GM21717 (cell line): ENCODE data around the gene CGNL1.

Source experiments
- ATAC-seq: cut with Tn5 transposase; IDR thresholded peaks from one replicate; pipeline ENCODE4 v1.9.1; 2021; ENCODE audit warnings: mild to moderate bottlenecking, moderate library complexity; ENCODE audit not compliant: unreplicated experiment

CGNL1 gene

GRCh38 chr15:57419335-57419734 lies 43.0 kb downstream of the CGNL1 start:
- no peak for ATAC-seq

DNA sequence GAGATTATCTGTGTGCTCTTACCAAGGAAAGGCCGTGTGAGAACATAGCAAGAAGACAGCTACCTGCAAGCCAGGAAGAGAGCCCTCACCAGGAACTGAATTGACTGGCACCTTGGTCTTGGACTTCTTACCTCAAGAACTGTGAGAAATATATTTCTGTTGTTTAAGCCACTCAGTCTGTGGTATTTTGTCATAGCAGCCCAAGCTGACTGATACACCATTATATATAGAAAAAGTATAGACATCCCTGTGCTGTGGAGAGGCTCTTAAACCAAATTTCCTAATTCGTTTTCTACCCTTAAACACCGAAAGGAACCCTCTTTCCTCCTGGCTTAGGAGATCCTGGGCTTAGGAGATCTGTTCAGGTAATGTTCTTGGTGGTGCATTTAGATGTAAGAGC lies 44.8 kb downstream of the CGNL1 start:
- ATAC-seq: no peak

DNA sequence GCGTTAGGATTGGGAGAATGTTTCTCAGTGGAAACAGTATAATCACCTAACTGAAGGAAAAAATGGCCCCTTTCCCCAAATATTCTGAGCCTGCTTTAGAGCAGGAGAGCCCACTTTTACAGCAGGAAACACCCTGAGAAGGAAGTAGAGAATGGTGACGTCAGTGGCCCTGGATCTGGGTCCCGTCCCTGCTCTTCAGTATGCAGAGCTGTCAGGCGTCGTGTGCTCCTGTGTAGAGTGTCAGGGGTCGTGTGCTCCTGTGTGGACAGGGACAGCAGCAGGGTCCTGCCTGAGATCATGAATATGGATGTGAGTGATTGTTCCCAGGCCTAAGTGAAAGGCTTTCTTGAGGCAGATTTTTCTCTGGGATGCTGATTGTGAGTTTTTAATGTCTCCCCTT lies 45.2 kb downstream of the CGNL1 start:
- ATAC-seq: no peak

DNA sequence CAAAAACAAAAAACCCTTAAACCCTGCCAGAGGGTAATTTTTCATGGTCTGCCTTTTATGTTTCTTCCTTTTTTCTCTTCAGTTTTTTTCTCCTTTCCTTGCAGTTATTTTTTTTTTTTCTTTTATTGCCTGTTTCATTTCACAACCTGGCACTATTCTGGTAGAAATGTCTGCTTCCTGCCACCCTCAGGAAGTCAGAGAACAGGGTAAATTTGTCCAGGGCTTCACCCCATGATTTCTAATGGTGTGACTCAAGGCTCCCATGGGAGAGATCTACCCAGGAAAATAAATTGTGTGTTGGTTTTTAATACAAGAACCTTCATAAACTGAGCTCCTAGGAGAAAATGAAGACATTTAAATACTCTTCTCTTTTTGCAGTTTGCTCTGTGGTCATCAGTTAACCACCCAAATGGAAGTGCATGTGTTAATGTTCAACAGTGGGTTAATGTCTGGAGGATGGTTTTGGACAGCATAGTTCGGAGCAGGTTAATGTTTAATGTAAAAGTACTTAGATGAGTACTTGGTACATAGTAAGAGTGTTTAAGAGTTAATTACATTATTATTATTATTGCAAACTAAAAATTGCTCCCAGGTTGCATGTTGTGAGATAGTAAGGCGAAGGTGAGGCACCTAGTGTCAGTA lies 45.9 kb downstream of the CGNL1 start:
- ATAC-seq: no peak

- no peak for ATAC-seq
Measured at GRCh38 chr15:57423599-57424140, 47.4 kb downstream of the CGNL1 start.

DNA sequence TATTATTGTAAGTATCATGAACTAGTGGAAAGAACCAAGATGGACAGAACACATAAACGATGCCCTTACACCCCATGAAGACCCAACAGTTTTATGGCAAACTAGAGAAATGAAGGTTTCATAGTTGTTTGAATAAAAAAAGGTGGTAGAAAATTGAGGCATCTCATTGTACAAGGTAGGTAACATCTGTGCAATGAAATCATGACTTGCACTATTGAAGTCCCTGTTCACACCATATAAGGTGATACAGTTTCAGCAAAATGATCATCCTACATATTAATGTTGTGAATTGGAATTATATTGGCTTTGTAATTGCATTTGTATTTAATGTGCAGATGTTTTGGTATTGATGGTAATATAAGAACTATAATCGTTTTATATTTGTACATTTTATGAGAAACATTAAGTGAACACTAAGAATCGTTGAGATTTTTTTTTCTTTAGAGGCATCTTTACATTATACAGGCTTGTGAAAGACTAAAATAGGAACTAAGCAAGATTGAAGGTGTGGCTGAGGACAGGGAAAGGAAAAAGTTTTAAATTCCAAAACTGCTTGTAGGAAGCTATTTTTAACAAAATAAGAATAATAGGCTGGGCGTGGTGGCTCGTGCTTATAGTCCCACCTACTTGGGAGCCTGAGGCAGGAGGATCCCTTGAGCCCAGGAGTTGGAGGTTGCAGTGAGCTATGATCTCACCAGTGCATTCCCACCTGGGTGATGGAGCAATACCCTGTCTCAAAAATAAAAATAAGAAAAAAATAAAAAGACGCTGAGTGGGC lies 48.5 kb downstream of the CGNL1 start:
- no peak for ATAC-seq

DNA sequence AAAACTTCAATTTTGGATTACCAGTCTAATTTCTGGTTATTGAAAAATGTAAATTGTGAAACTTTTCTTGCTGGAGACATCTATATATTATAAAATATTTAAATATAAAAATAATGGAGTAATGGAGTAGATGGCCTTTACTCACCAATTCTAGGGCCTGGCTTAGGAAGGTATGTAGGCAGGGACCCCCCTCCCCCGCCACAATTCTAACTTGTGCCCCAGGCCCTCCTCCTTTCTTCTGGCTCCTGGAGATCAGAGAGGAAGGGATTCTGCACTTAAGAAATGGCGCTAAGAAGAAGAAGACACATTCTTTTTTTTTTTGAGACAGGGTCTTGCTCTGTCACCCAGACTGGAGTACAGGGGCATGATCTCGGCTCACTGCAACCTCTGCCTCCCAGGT lies 49.5 kb downstream of the CGNL1 start:
- no peak for ATAC-seq

GRCh38 chr15:57427367-57427821 lies 51.1 kb downstream of the CGNL1 start:
- ATAC-seq: no peak

DNA sequence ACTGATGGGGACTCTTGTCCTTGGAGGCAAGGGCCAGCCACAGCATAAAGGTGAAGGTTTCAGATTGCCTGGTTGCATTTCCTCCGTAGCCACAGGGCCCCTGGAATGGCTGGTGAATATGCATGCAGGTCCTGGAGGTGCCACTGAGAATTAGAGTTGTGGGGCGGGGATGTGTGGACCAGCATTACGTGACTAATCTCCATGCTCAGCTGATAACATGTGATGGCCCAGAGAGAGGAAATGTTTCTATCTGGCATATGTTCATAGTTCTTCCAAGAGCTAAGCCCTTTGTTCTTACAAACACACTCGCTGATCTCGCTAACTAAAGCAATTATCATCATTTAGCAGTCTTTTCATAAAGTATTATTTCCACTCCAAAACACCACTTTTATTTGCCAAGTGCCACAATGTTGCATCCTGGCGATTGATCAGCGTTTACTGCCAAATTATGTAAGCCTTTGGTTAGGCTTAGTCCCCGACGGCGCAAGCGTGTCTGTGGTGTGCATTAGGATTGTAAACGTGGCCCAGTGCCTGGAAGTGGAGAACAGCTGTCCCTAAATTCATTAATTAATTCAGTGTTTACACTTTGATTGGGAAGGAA lies 55.9 kb downstream of the CGNL1 start:
- no peak for ATAC-seq

- no peak for ATAC-seq
Measured at GRCh38 chr15:57436166-57436565, 59.9 kb downstream of the CGNL1 start.

DNA sequence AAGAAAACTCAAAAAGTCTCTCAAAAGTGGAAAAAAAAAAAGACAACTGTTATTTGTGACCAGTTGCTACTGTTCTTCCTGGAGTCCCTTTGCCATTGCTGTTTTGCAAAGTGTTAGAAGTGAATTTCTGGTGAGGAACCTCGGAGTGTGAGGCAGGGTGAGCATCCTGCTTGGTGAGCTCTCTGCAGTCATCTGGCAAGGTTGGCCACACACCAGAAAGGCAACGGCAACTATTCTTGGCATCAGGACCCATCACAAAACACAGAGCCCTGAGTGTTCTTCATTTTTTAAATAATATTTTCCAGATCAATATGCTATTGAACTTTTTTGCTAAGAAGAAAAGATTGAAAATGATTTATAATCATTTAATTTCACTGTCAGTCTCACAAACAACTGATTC lies 60.7 kb downstream of the CGNL1 start:
- ATAC-seq: no peak

DNA sequence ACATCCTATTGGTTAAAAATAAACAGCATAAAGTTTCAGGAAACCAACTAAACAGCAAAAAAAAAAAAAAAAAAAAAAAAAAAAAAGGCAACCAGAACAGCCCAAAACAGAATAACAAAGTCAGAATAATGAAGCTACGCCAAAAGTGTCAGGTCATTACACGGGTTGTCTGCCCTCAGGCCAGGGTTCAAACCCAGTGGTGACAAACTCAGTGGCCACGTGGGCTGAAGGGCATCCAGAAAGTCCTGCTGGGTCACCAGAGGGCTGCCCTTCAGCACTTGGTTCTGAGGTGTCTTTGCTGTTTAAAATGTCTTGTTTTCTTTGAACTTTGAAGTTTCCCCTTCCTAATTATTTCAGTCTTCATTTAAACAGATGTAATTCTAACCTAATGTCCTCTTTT lies 61.3 kb downstream of the CGNL1 start:
- ATAC-seq: no peak

- no peak for ATAC-seq
Measured at GRCh38 chr15:57438166-57438565, 61.9 kb downstream of the CGNL1 start.

DNA sequence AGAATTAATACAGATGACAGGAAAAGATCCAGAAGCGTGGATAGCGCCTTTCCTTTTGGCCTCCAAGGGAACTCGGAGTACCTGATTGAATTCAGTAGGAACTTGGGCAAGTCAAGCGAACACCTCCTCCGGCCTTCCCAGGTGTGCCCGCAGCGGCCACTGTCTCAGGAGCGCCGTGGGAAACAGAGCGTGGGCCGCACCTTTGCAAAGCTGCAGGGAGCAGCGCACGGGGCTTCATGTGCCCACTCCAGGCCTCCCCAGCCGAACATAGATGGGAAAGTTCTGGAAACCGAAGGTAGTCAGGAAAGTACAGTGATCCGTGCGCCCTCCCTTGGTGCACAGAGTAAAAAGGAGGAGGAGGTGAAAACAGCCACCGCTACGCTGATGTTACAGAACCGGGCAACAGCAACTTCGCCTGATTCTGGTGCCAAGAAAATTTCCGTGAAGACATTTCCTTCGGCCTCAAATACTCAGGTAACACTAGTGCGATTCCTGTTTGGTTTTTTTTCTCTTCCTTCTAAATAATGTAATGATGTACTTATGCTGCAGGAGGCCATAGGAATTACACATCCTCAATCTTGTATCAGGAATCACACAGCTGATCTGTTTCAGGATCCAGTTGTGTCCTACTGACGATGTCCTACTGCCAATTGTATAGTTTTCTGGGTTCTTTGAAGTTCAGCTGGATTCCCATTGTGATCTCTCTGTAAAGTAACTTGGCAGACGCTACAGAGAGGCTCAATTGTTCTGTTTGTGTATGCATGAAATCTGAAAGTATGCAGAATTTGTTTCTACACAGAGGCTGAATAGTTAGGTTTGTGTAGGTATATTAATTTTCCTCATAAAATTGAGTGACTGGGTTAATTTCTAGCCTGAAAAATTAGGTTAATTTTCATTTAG lies 63.1 kb downstream of the CGNL1 start:
- ATAC-seq: no peak

DNA sequence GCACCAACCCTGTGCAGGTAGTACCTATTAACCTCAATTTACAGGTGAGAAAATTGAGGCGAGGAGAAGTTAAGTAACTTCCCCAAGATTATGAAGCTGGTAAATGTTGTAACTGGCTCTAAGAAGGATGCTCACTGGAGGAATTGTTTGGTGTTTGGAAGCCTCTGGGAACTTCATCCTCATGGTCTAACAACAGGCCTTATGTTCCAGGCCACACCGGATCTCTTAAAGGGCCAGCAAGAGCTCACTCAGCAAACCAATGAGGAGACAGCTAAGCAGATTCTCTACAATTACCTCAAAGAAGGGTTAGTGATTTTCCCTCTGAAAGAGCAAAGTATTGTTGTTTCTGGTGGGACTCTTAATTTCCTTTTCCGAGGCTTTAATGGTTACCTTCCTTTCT lies 63.9 kb downstream of the CGNL1 start:
- no peak for ATAC-seq

- no peak for ATAC-seq
Measured at GRCh38 chr15:57440799-57441198, 64.5 kb downstream of the CGNL1 start.

GRCh38 chr15:57442335-57442734 lies 66.0 kb downstream of the CGNL1 start:
- ATAC-seq: no peak

- no peak for ATAC-seq
Measured at GRCh38 chr15:57443486-57443885, 67.2 kb downstream of the CGNL1 start.

DNA sequence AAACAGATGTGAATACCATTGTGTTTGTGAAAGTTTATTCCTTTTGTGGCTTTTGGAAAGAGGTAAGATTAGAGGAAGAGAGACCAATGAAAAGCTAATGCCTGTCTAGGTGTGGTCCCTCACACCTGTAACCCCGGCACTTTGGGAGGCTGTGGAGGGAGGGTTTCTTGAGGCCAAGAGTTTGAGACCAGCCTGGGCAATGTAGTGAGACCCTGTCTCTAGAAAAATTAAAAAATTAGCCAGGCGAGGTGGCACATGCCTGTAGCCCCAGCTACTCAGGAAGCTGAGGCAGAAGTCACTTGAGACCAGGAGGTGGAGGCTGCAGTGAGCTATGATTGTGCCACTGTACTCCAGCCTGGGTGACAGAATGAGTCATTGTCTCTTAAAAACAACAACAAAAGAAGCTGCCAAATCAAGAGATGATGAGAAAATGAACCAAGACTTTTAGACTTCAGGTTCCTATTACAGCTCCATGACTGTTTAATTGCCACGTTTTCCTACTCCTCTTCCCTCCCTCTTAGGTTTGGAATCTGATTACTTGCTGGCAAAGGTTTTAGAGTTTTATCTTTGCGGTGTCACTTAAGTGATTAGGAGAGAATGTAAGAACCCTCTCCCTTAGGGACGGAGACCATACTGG lies 68.7 kb downstream of the CGNL1 start:
- ATAC-seq: no peak

DNA sequence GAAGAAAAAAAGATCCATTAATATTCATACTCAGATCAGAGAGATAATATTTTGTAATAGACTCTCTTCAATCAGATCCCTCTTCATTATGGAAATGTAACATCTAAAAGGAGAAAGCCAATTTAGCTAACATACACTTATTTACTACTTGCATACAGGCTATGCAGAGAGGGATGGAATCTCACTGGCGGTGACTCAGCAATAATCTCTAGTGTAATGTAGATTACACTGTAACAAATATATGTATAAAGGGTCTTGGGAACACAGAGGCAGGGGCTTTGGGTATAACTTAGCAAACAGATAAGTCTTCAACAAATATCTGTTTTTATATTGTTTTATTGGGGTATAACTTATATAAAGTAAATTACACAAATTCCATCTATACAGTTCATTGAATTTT lies 69.6 kb downstream of the CGNL1 start:
- no peak for ATAC-seq
